Ovary (tissue), 3 donors: ENCODE data around the gene ZBTB33.

Source experiments
- POLR2A ChIP-seq: fragments of 450-650 bp; IDR thresholded peaks from one replicate; pipeline ENCODE4 v1.6.1; 2017; ENCODE audit warnings: antibody characterized with exemption, mild to moderate bottlenecking, moderate library complexity
- TF ChIP-seq, protein P1 (sequence below), 3 donors: fragments of 450-650 bp in 2 of 3; fragments of 200-600 bp in 1 of 3; IDR thresholded peaks; one replicate each; pipeline versions ENCODE4 v1.5.1 to v1.8.0; 2016 to 2022; ENCODE audit warnings: antibody characterized with exemption in 3 of 3, mild to moderate bottlenecking in 1 of 3
- donor health status: DM: no; HTN: no; CAD: no.

- TF ChIP-seq, protein P1, sequence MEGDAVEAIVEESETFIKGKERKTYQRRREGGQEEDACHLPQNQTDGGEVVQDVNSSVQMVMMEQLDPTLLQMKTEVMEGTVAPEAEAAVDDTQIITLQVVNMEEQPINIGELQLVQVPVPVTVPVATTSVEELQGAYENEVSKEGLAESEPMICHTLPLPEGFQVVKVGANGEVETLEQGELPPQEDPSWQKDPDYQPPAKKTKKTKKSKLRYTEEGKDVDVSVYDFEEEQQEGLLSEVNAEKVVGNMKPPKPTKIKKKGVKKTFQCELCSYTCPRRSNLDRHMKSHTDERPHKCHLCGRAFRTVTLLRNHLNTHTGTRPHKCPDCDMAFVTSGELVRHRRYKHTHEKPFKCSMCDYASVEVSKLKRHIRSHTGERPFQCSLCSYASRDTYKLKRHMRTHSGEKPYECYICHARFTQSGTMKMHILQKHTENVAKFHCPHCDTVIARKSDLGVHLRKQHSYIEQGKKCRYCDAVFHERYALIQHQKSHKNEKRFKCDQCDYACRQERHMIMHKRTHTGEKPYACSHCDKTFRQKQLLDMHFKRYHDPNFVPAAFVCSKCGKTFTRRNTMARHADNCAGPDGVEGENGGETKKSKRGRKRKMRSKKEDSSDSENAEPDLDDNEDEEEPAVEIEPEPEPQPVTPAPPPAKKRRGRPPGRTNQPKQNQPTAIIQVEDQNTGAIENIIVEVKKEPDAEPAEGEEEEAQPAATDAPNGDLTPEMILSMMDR (IDR thresholded peaks at IDR 0.05): no peak
- no peak for TF ChIP-seq POLR2A
These were observed 6.2 kb upstream of the ZBTB33 start for GRCh38 chrX:120244395-120244734.
